Endothelial cell of umbilical vein (primary cell): ENCODE data around the gene GAGE12C. TPM values are rescaled to one million over a fixed set of nuclear protein-coding genes. Genes with fewer than 3 reads are reported as not detected.
"Not testable (repeated sequence)": the region's sequence is repeated elsewhere in the genome, so short reads cannot be mapped to it uniquely, and the experiment has no call there.

Experiments
- BruUV-seq: library from RNA; stranded (reverse); fragments of 400-500 nt; replicated peaks from 2 replicates; lab custom pipeline; 2021; lab: Mats Ljungman, UMichigan
- CTCF ChIA-PET: fragments of 300-600, 350-600 bp; sonication (Branson Sonifier 250); formaldehyde crosslinking; loops from one replicate; lab custom pipeline; 2021; ENCODE audit warnings: antibody characterized with exemption, inconsistent platforms; lab: Charles Lee
- POLR2A ChIA-PET: fragments of 300-600, 350-600 bp; sonication (Branson Sonifier 250); formaldehyde crosslinking; loops from one replicate; lab custom pipeline; 2021; ENCODE audit warnings: antibody characterized with exemption, inconsistent platforms; lab: Charles Lee
- DNase-seq: peaks from one replicate; pipeline ENCODE4 v3.0.0-alpha.2; 2011; ENCODE audit warnings: low read depth, low spot score
- FAIRE-seq: peaks from 2 replicates; lab custom pipeline; 2011; peaks lifted over from hg19 to GRCh38; lab: Jason Lieb, UNC
- H2AFZ ChIP-seq: 2 replicates; pipeline ENCODE4 v1.6.0; 2012; ENCODE audit warnings: low read depth, low read length, control low read depth, inconsistent platforms
- H3K27ac ChIP-seq: 2 replicates; pipeline ENCODE4 v1.5.1; 2011; ENCODE audit warnings: low read depth, mild to moderate bottlenecking, control low read depth, low read length, moderate library complexity; ENCODE audit not compliant: insufficient read depth
- H3K27me3 ChIP-seq, 2 experiments: 2 replicates each; pipeline versions ENCODE4 v1.6.0 to v1.6.1; 2011; ENCODE audit warnings: low read length in 2 of 2, mixed read lengths in 1 of 2; ENCODE audit not compliant: control insufficient read depth in 2 of 2, insufficient read depth in 2 of 2
- H3K36me3 ChIP-seq, 2 experiments: 2 replicates in 1 of 2; 3 replicates in 1 of 2; pipeline ENCODE4 v1.5.1; 2011; ENCODE audit warnings: low read length in 2 of 2, mild to moderate bottlenecking in 1 of 2, moderate library complexity in 1 of 2; ENCODE audit not compliant: control insufficient read depth in 2 of 2, insufficient read depth in 2 of 2; ENCODE audit errors: extremely low read depth in 1 of 2
- H3K4me1 ChIP-seq: 3 replicates; pipeline ENCODE4 v1.5.1; 2011; ENCODE audit warnings: mild to moderate bottlenecking, low read length; ENCODE audit not compliant: control insufficient read depth, insufficient read depth; ENCODE audit errors: extremely low read depth
- H3K4me2 ChIP-seq: 2 replicates; pipeline ENCODE4 v1.6.1; 2011; ENCODE audit warnings: low read length, control low read depth, mixed read lengths; ENCODE audit not compliant: insufficient read depth
- H3K4me3 ChIP-seq, 3 experiments: fragments of 200-600 bp in 1 of 3; sonication (generic), shearing (Covaris generic) in 1 of 3; replicated peaks in 1 of 3; 2 replicates each; pipeline ENCODE4 v1.5.1; 2011 to 2016; ENCODE audit warnings: control low read depth in 3 of 3, low read length in 3 of 3, mild to moderate bottlenecking in 2 of 3, inconsistent platforms in 1 of 3, low read depth in 1 of 3, moderate library complexity in 1 of 3; ENCODE audit not compliant: insufficient read depth in 1 of 3
- H3K79me2 ChIP-seq: 2 replicates; pipeline ENCODE4 v1.6.0; 2012; ENCODE audit warnings: low read length, inconsistent platforms; ENCODE audit not compliant: control insufficient read depth, insufficient read depth
- H3K9ac ChIP-seq: replicated peaks from 2 replicates; pipeline ENCODE3; 2011; ENCODE audit warnings: low read length, control low read depth; ENCODE audit not compliant: insufficient read depth; ENCODE audit errors: extremely low read depth
- H3K9me1 ChIP-seq: replicated peaks from 3 replicates; pipeline ENCODE4 v1.6.0; 2011; ENCODE audit warnings: mild to moderate bottlenecking, low read length; ENCODE audit not compliant: control insufficient read depth, insufficient read depth; ENCODE audit errors: extremely low read depth
- H3K9me3 ChIP-seq: replicated peaks from 2 replicates; pipeline ENCODE4 v1.5.1; 2012; ENCODE audit warnings: low read length, inconsistent platforms; ENCODE audit not compliant: control insufficient read depth, insufficient read depth
- H4K20me1 ChIP-seq: replicated peaks from 2 replicates; pipeline ENCODE3; 2011; ENCODE audit warnings: mild to moderate bottlenecking, low read length; ENCODE audit not compliant: control insufficient read depth, insufficient read depth; ENCODE audit errors: extremely low read depth
- dilution Hi-C: fragments of 300-500 bp; cut with MboI; formaldehyde crosslinking; loops from one replicate; pipeline ENCODE4 v1.15.0; 2019; ENCODE audit warnings: low sequenced_read_pairs; ENCODE audit not compliant: extremely low pct_ligation_motif_present
- intact Hi-C: fragments of 100-400 bp; cut with micrococcal nuclease; formaldehyde crosslinking; loops from one replicate; pipeline ENCODE4 v1.10.0; 2022
- polyA plus RNA-seq, 4 experiments: library from polyadenylated mRNA; depleted of rRNA in 3 of 4; stranded (reverse) in 3 of 4; unstranded in 1 of 4; fragments of >200 nt; gene quantifications; 2 replicates each; pipeline versions ENCODE4 v1.2.1 to v1.2.3, GENCODE V29; 2011 to 2012; ENCODE audit warnings: missing spikeins in 1 of 4
- total RNA-seq: library from RNA; stranded (reverse); gene quantifications from 2 replicates; pipeline ENCODE4 v1.2.3, GENCODE V29; 2021

Gene GAGE12C
- total and polyA plus RNA-seq, 2 donors (not counting 3 experiments of a cell fraction or from before 2014, with no cell fraction given): not detected

GRCh38 chrX:49568728-49569127, 36.8 kb downstream of the GAGE12C start:
- H3K79me2 ChIP-seq, H3K27me3 ChIP-seq, dilution Hi-C loops, CTCF ChIA-PET, POLR2A ChIA-PET, DNase-seq, H3K4me3 ChIP-seq, H3K4me1 ChIP-seq, intact Hi-C loops, H3K9me1 ChIP-seq, H2AFZ ChIP-seq, H3K9ac ChIP-seq, BruUV-seq, H3K27ac ChIP-seq, H4K20me1 ChIP-seq, FAIRE-seq, H3K4me2 ChIP-seq, H3K36me3 ChIP-seq, H3K9me3 ChIP-seq: not testable (repeated sequence)

GRCh38 chrX:49569152-49569551, 37.2 kb downstream of the GAGE12C start:
- H3K4me2 ChIP-seq, H3K36me3 ChIP-seq, dilution Hi-C loops, H3K79me2 ChIP-seq, H3K9ac ChIP-seq, H3K27me3 ChIP-seq, H3K9me1 ChIP-seq, BruUV-seq, FAIRE-seq, H3K9me3 ChIP-seq, CTCF ChIA-PET, H4K20me1 ChIP-seq, DNase-seq, H3K4me3 ChIP-seq, H3K27ac ChIP-seq, intact Hi-C loops, POLR2A ChIA-PET, H3K4me1 ChIP-seq, H2AFZ ChIP-seq: not testable (repeated sequence)

- H3K27me3 ChIP-seq, DNase-seq, FAIRE-seq, H4K20me1 ChIP-seq, H3K27ac ChIP-seq, BruUV-seq, H3K9me1 ChIP-seq, H3K4me1 ChIP-seq, H3K79me2 ChIP-seq, H3K36me3 ChIP-seq, H3K4me3 ChIP-seq, H3K4me2 ChIP-seq, H3K9ac ChIP-seq, POLR2A ChIA-PET, dilution Hi-C loops, CTCF ChIA-PET, H3K9me3 ChIP-seq, H2AFZ ChIP-seq, intact Hi-C loops: not testable (repeated sequence)
Observed at GRCh38 chrX:49570100-49570499, 38.1 kb downstream of the GAGE12C start, which contains the start of gene GAGE12G. Gene GAGE12G, plus strand, starts transcription at chrX:49570400. Its CDS starts 1,155 bp downstream, at chrX:49571555.

GRCh38 chrX:49579649-49580048, 47.7 kb downstream of the GAGE12C start, which contains the start of gene GAGE12H:
Gene GAGE12H, plus strand, starts transcription at chrX:49579949. Its CDS starts 1,155 bp downstream, at chrX:49581104.
- CTCF ChIA-PET, dilution Hi-C loops: not testable (repeated sequence)

More at GRCh38 chrX:49579649-49580048, 47.7 kb downstream of the GAGE12C start, which contains the start of gene GAGE12H:
- H3K27ac ChIP-seq, H2AFZ ChIP-seq, H3K4me3 ChIP-seq, H4K20me1 ChIP-seq, H3K9ac ChIP-seq, H3K36me3 ChIP-seq, H3K79me2 ChIP-seq, POLR2A ChIA-PET, DNase-seq, FAIRE-seq, H3K9me1 ChIP-seq, intact Hi-C loops, H3K27me3 ChIP-seq, H3K9me3 ChIP-seq, H3K4me2 ChIP-seq, BruUV-seq, H3K4me1 ChIP-seq: not testable (repeated sequence)
